Ascending aorta (tissue), 2 donors: Measurements from ENCODE around the gene SEMA4C. TPM values are rescaled to one million over a fixed set of nuclear protein-coding genes. Genes with fewer than 3 reads are reported as not detected.

Source experiments
- DNase-seq, 2 donors: peaks; one replicate each; pipeline ENCODE4 v3.0.0-alpha.2; 2019; ENCODE audit warnings: low spot score in 2 of 2
- H3K27ac ChIP-seq, 2 donors: fragments of 200-600 bp; sonication (generic); one replicate each; pipeline ENCODE4 v1.5.1; 2016 to 2017; ENCODE audit warnings: mild to moderate bottlenecking in 1 of 2
- H3K27me3 ChIP-seq: fragments of 200-600 bp; sonication (generic); one replicate; pipeline ENCODE4 v1.5.1; 2017
- H3K36me3 ChIP-seq, 2 donors: fragments of 200-600 bp; sonication (generic); one replicate each; pipeline ENCODE4 v1.5.1; 2016
- H3K4me1 ChIP-seq, 2 donors: fragments of 200-600 bp; sonication (generic); one replicate each; pipeline ENCODE4 v1.5.1; 2016 to 2017; ENCODE audit warnings: mild to moderate bottlenecking in 1 of 2
- H3K4me3 ChIP-seq, 2 donors: fragments of 200-600 bp; sonication (generic); one replicate each; pipeline ENCODE4 v1.5.1; 2016 to 2017; ENCODE audit warnings: mild to moderate bottlenecking in 1 of 2
- H3K9me3 ChIP-seq, 2 donors: fragments of 200-600 bp; sonication (generic); one replicate each; pipeline ENCODE4 v1.5.1; 2016
- CTCF ChIP-seq, 3 experiments: fragments of 200-600 bp in 2 of 3; fragments of 450-650 bp in 1 of 3; sonication (generic) in 2 of 3; IDR thresholded peaks; one replicate each; pipeline ENCODE4 v1.5.1; 2016 to 2019; ENCODE audit warnings: antibody characterized with exemption in 3 of 3, mild to moderate bottlenecking in 1 of 3, moderate library complexity in 1 of 3
- intact Hi-C: fragments of 100-400 bp; cut with DNase I; formaldehyde crosslinking; loops from one replicate; pipeline ENCODE4 v1.15.1; 2023
- total RNA-seq: library from RNA; depleted of rRNA; stranded (reverse); fragments of >200 nt; gene quantifications from one replicate; pipeline ENCODE4 v1.1.0, GENCODE V29; 2016

SEMA4C gene
- total RNA-seq, 1 donor from 2014 or later = 56.9 TPM

- no peak for TF ChIP-seq CTCF (IDR thresholded peaks at IDR 0.05)
- H3K4me3 ChIP-seq = no peak overlapping the region
- no peak overlapping the region for H3K27ac ChIP-seq
- DNase-seq = no peak
- H3K27me3 ChIP-seq = no peaks in the 10 kb centered on the region
- intact Hi-C loops = no loop called here
- H3K36me3 ChIP-seq = peaks cover 22 to 29% of the 10 kb centered on the region in 2 donors
- H3K9me3 ChIP-seq = no peaks in the 10 kb centered on the region
- peaks cover 6 to 26% of the 10 kb centered on the region in 2 donors for H3K4me1 ChIP-seq
Observed at GRCh38 chr2:96822786-96823185, 47.1 kb downstream of the SEMA4C start.

GRCh38 chr2:96821113-96821675 lies 48.7 kb downstream of the SEMA4C start:
- DNase-seq = no peak
- H3K27me3 ChIP-seq = no peaks in the 10 kb centered on the region
- no peak for TF ChIP-seq CTCF (IDR thresholded peaks at IDR 0.05)
- H3K9me3 ChIP-seq = no peaks in the 10 kb centered on the region
- H3K27ac ChIP-seq = no peak overlapping the region
- no peak overlapping the region for H3K4me3 ChIP-seq
- peaks cover 15 to 17% of the 10 kb centered on the region in 2 donors for H3K36me3 ChIP-seq
- peaks cover 12 to 33% of the 10 kb centered on the region in 2 donors for H3K4me1 ChIP-seq
- intact Hi-C loops = no loop called here

- intact Hi-C loops = loop anchor here (5.0 to 10.0 kb wide), 2 partner anchors 203 to 555 kb away; partner anchors contain the start of genes CIAO1 and TMEM127
- Histone ChIP-seq H3K9me3 (no peaks in the 10 kb centered on the region), H3K27me3 (no peaks in the 10 kb centered on the region), H3K36me3 (peaks cover 3 to 6% of the 10 kb centered on the region in 2 donors), H3K4me1 (peaks cover 12 to 37% of the 10 kb centered on the region in 2 donors), H3K4me3 (no peak overlapping the region), H3K27ac (no peak overlapping the region)
- DNase-seq = no peak
- TF ChIP-seq CTCF (IDR thresholded peaks at IDR 0.05) = no peak
Observed at GRCh38 chr2:96819876-96820511, 49.9 kb downstream of the SEMA4C start.

- H3K4me1 ChIP-seq = peaks cover 12 to 37% of the 10 kb centered on the region in 2 donors
- no peak overlapping the region for H3K27ac ChIP-seq
- peaks cover 0 to 2% of the 10 kb centered on the region in 2 donors for H3K36me3 ChIP-seq
- peak overlapping the region in 1 of 2 donors; percentile 28 for H3K4me3 ChIP-seq
- intact Hi-C loops = loop anchor here (5.0 to 10.0 kb wide), 2 partner anchors 202 to 555 kb away; partner anchors contain the start of genes CIAO1 and TMEM127
- no peak for TF ChIP-seq CTCF (IDR thresholded peaks at IDR 0.05)
- no peaks in the 10 kb centered on the region for H3K27me3 ChIP-seq
- H3K9me3 ChIP-seq = no peaks in the 10 kb centered on the region
- DNase-seq = no peak
Observed at GRCh38 chr2:96819128-96819875, 50.6 kb downstream of the SEMA4C start.

- DNase-seq = no peak
- peaks cover 12 to 37% of the 10 kb centered on the region in 2 donors for H3K4me1 ChIP-seq
- H3K36me3 ChIP-seq = peaks cover 0 to 2% of the 10 kb centered on the region in 2 donors
- peak overlapping the region; percentile 88 to 98 for H3K4me3 ChIP-seq
- TF ChIP-seq CTCF (IDR thresholded peaks at IDR 0.05) = no peak
- H3K9me3 ChIP-seq = no peaks in the 10 kb centered on the region
- H3K27me3 ChIP-seq = no peaks in the 10 kb centered on the region
- H3K27ac ChIP-seq = no peak overlapping the region
- intact Hi-C loops = loop anchor here (2.0 to 10.0 kb wide), 3 partner anchors 133 to 553 kb away; partner anchors contain the start of genes CIAO1 and TMEM127
Observed at GRCh38 chr2:96817882-96818281, 52.0 kb downstream of the SEMA4C start.
